ENCODE data around the gene ZGPAT.

ZGPAT gene

DNA sequence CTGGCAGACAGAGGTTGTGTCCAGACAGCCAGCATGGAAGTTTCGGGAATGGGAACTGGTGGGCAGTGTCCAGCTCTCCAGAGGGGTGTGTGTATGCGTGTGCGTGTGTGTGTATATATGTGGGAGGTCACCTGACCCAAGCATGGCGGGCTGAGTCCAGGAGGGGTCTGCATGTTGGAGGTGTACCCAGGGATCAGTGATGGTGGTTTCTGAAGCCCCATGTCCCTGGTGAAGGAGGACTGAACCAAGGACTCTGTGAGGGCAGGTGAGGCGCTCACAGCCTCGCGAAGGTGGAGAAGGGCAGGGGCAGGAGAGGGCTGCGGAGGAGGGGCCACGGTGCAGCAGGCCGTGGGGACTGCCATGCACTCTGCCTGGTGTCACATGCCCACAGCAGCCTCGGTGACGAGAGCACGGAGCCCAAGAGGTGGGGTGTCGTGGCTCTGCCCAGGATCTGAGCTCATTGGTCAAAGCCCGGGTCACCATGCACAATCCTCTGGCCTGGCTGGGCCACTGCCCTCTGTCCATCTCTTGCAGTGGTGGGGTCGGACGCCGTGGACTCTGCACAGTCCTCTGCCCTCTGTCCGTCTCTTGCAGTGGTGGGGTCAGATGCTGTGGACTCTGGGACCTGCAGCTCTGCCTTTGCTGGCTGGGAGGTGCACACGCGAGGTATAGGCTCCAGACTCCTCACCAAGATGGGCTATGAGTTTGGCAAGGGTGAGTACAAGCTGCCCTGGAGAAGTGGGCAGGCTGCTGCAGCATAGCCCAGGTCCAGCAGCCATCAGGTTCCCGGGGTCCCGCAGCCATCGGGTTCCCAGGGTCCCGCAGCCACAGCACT lies 26.5 kb downstream of the ZGPAT start:
- no peak for DNase-seq

DNA sequence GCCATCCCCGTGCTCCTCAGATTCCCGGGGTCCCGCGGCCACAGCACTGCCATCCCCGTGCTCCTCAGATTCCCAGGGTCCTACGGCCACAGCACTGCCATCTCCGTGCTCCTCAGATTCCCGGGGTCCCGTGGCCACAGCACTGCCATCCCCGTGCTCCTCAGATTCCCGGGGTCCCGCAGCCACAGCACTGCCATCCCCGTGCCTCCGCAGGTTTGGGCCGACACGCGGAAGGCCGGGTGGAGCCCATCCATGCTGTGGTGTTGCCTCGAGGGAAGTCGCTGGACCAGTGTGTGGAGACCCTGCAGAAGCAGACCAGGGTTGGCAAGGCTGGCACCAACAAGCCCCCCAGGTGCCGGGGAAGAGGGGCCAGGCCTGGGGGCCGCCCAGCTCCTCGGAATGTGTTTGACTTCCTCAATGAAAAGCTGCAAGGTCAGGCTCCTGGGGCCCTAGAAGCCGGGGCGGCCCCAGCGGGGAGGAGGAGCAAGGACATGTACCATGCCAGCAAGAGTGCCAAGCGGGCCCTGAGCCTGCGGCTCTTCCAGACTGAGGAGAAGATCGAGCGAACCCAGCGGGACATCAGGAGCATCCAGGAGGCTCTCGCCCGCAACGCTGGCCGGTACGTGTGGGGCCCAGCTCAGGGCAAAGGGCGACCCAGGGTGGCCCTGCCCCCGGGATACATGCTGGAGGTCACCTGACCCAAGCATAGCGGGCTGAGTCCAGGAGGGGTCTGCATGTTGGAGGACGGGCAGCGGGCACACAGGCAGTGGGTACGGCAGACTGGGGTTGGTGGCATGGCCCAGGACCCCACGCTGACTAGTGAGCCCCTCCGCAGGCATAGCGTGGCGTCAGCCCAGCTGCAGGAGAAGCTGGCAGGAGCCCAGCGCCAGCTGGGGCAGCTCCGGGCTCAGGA lies 27.4 kb downstream of the ZGPAT start:
- DNase-seq, result no peak

DNA sequence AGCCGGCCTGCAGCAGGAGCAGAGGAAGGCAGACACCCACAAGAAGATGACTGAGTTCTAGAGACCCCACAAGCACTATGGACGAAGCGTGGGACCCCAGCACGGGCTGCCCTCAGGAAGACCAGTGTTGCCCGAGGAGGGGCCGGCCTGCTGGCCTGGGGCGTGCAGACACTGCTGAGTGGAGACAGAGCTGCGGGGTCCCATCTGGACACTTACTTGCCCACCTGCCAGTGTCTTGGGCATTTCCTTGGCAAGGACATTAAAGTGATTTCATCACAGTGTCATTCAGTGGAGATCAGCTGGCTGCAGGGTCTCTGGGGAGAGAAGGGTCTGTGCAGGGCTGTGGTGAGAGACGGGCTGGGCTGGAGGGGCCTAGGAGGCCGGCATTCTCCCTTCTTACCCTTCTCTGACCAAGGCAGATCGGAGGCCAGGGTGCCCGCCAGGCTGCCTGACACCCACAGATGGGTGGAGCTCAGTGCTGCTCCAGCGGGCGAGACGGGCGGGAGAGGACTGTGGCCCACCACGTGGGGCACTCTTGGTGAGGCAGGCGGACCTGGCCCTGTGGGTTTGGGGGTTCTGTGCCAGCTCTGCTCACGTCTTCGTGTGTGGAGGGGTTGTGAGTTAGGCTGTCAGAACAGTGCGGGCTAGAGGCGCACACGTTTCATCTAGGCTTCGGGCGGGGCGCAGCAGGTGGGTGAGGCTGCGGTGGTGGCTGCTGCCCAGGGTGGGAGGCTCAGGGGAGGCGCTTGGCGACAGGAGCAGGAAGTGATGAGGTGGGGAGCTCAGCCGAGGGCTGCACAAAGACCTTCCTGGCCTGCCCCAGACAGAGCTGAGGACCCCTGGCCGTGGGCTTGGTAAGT lies 28.2 kb downstream of the ZGPAT start, which contains the start of gene LIME1:
Gene LIME1 (plus strand): TSS at position 806 of the 860 bp plus-strand sequence. CDS start 886 bp downstream, outside the sequence.
- no peak for DNase-seq

DNA sequence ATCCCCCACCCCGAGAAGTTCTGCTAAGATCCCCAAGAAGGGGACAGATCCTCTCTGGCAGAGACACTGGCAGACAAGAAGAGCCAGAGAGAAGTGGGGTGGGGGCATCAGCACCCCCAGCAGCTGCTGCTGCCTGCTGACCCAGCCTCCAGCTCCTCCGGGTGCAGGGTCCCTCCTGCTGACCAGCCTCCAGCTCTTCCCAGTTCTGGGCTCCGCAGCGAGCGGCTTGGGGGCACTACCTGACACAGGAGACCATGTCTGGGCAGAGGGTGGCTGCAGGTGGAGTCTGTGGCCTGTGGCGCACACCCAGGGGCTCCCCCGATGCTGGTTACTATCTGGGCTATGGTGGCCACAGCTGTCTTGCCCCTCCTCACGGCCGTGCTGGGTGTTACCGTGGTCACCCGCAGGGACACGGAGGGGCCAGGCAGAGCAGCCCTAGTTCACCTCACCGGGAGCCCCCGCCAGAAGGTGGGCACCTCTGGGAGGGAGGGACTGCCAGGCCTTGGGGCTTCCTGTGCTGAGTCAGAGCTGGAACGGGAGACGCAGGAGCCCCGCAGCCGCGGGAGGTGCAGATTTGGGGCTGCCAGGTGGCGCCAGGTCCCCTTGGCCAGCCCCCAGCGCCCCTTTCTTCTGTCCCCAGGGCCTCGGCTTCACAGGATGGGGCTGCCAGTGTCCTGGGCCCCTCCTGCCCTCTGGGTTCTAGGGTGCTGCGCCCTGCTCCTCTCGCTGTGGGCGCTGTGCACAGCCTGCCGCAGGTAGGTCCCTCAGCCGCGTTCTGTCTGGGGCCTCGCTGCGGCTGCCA lies 29.3 kb downstream of the ZGPAT start:
- no peak for DNase-seq

DNA sequence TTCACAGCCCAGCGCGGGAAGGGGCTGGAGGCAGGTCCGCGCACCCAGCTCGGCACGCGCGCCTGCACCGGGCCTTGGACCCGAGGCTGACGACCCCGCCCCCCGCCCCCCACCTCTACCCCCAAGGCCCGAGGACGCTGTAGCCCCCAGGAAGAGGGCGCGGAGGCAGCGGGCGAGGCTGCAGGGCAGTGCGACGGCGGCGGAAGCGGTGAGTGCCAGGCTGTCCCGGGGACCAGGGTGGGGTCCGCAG lies 29.8 kb downstream of the ZGPAT start:
- no peak for DNase-seq

DNA sequence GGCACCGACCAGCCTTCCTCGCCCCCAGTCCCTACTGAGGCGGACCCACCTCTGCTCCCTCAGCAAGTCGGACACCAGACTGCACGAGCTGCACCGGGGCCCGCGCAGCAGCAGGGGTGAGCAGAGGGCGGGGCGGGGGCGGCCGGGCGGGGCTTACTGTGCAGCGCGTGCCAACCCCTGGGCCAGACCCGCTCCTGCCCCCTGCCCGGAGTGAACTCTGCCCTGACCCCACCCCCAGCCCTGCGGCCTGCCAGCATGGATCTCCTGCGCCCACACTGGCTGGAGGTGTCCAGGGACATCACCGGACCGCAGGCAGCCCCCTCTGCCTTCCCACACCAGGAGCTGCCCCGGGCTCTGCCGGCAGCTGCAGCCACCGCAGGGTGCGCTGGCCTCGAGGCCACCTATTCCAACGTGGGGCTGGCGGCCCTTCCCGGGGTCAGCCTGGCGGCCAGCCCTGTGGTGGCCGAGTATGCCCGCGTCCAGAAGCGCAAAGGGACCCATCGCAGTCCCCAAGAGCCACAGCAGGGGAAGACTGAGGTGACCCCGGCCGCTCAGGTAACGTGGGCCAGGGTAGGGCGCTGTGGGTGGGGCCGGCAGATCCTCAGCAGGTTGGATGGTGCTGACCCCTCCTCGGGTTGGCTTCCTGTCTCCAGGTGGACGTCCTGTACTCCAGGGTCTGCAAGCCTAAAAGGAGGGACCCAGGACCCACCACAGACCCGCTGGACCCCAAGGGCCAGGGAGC lies 30.3 kb downstream of the ZGPAT start:
- DNase-seq, result no peak

DNA sequence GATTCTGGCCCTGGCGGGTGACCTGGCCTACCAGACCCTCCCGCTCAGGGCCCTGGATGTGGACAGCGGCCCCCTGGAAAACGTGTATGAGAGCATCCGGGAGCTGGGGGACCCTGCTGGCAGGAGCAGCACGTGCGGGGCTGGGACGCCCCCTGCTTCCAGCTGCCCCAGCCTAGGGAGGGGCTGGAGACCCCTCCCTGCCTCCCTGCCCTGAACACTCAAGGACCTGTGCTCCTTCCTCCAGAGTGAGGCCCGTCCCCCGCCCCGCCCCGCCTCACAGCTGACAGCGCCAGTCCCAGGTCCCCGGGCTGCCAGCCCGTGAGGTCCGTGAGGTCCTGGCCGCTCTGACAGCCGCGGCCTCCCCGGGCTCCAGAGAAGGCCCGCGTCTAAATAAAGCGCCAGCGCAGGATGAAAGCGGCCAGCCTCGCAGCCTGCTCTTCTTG lies 30.9 kb downstream of the ZGPAT start:
- DNase-seq, result no peak

DNA sequence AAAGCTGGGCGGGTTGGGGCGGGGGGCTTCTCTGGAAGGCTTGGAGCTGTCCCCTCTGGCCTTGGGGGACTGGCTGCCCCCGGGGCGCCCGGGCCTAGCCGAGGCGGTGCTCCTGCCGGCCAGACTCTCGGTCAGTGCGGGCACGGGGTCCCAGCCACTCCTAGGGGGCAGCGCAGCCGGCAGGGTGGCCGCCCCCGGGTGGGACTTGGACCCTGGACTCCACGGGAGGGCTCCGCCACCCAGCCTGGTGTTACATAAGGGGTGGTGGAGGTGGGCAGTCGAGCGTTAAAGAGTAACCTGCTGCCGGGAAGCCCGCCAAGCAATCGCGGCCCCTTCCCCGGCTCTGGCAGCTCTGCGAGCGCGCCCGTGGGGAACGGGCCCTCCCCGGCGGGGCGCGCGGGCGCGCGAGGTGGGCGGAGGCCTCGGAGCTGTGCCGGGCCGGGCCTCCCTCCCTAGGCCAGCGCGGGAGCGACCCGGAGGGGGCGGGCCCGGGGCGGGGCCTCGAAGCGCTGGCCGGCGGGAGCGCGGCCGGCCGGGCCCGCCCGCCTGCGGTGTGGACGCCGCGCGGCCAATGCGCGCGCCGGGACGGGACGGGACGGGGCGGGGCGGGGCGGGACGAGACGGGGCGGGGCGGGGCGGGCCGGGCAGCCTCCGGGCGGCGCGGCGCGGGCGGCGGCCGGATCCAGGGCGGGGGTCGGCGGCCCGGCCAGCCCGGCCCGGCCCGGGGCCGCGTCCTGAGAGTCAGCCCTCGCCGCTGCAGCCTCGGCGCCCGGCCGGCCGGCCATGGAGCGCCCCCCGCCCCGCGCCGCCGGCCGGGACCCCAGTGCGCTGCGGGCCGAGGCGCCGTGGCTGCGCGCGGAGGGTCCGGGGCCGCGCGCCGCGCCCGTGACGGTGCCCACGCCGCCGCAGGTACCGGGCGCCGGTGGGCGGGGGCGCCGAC lies 31.6 kb downstream of the ZGPAT start, which contains the start of gene SLC2A4RG:
Gene SLC2A4RG (plus strand): TSS at position 647 of the 940 bp plus-strand sequence. CDS start 137 bp downstream, at position 784.
- no peak for DNase-seq

DNA sequence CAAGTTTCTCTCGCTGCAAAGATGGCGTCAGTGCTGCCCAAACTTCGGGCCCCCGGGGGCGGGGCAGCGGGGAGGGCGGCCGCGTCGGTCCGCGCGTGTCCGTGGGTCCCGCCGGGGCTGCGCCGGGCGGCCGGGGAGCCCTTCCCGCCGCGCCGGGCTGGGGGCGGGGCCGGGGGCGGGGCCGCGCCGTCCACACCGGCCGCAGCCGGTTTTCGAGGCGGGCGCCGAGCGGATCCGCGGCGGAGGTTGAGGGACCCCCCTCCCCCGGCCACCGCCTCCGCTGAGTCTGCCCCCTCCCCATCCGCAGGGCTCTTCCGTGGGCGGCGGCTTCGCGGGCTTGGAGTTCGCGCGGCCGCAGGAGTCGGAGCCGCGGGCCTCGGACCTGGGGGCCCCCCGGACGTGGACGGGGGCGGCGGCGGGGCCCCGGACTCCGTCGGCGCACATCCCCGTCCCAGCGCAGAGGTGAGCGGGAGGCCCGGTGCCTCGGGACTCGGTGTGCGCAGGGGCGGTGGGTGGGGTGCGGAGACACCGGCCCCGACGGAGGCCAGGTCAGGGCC lies 32.3 kb downstream of the ZGPAT start:
- DNase-seq, result no peak

DNA sequence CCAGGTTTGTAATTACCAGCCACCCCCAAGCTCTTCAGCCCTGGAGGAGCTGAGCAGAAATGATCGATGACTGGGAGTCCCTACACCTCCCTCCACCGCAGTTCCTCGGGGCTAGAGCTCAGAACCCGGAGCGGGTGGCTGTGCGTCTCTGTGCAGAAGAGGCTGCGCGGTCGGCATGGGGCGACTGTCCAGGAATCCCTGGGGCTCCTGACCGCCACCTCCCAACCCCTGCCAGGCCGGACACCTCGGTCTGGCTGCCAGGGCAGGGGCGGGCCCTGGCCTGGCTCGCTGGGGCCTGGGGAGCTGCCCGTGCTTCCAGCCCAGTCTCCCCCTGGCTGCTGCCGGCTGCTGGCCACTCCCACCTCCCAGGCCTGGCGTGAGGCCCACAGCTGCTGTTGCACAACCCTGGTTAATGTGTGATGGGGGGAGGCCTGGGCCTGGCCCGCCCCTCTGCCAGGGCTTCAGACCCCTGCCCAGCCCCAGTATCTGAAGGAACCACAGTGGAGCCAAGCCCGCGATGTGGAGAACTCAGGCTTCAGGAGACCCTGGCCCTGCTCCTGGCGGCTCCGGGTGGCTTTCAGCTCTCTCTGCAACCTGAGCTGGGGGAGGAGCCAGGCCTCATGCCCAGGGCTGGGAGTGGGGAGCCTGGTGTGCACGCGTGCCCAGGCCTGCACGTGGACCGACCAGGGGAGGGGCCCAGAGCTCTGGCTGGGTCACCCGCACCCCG lies 33.0 kb downstream of the ZGPAT start:
- DNase-seq, result peak; percentile 54

DNA sequence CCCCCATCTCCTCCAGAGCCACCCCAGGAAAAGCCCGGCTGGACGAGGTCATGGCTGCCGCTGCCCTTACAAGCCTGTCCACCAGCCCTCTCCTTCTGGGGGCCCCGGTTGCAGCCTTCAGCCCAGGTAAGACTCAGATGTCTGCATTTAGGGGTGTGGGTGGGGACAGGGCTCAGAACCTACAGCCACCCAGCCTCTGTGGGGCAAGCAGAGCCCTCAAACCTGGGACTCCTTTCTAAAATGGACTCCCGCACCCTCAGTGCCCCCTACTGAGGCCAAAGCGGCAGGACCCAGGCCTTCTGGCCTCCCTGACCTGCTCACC lies 33.5 kb downstream of the ZGPAT start:
- no peak for DNase-seq

DNA sequence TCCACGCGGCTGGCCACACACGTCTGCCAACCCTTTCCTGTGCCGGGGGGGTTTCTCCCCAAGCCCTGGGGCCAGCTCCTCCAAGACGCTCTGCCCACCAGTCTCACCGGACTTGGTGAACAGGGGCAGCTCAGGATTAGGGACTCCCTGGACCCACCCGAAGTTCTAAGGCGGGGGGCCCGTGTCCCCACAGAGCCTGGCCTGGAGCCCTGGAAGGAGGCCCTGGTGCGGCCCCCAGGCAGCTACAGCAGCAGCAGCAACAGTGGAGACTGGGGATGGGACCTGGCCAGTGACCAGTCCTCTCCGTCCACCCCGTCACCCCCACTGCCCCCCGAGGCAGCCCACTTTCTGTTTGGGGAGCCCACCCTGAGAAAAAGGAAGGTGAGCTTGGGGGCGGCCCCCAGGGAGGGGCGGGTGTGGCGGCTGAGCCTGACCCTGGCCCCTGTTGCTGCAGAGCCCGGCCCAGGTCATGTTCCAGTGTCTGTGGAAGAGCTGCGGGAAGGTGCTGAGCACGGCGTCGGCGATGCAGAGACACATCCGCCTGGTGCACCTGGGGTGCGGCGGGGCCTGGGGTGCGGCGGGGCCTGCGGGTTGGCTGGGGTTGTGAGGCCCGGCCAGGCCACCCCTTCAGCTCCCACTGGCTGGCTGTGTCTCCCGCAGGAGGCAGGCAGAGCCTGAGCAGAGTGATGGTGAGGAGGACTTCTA lies 34.0 kb downstream of the ZGPAT start:
- no peak for DNase-seq

DNA sequence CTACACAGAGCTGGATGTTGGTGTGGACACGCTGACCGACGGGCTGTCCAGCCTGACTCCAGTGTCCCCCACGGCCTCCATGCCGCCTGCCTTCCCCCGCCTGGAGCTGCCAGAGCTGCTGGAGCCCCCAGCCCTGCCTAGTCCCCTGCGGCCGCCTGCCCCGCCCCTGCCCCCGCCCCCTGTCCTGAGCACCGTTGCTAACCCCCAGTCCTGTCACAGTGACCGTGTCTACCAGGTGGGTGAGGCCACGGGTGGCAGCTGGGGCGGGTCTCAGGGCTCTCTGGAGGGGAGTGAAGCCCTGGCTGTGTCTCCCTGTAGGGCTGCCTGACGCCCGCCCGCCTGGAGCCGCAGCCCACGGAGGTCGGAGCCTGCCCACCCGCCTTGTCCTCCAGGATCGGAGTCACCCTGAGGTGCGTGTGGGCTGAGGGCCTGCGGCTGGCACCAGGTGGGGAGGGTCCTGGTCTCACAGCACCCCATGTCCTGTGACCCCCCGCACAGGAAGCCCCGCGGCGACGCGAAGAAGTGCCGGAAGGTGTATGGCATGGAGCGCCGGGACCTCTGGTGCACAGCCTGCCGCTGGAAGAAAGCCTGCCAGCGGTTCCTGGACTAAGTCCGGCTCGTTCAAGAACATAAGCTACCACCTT lies 34.7 kb downstream of the ZGPAT start:
- no peak for DNase-seq

DNA sequence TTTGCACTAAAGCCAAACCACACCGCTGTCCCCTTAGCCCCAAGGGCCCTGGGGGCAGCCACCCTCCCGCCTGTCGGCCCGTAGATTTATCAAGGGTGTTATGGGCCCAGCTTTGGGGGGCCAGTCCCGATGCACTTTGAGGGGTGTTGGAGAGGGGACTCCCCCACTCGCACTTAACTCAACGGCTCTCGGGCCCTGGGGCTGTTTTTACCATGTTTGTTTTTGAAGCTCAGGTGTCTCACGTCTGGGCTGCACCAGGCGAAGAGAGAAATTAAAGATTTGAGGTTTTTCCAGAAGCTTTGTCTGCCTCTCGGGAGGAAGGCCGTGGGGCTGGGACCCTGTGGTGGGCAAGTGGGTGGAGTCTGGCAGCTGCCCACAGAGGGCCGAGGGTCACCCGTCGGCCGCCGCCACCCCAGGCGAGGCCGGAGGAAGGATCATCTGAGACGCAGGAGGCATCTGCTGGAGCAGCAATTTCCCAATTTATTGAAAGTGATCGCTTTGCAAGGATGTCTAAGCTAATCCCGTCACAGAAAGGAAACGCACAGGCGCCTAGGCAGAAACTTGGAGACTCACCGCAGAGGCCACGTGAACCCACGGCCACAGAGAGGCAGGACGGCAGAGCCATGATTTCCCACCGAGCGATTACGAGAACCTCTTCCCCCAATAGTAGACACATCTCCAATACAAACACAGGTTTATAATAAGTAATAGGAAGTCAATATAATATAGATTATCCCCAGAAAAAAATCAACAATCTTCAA lies 35.6 kb downstream of the ZGPAT start:
- DNase-seq, result no peak

DNA sequence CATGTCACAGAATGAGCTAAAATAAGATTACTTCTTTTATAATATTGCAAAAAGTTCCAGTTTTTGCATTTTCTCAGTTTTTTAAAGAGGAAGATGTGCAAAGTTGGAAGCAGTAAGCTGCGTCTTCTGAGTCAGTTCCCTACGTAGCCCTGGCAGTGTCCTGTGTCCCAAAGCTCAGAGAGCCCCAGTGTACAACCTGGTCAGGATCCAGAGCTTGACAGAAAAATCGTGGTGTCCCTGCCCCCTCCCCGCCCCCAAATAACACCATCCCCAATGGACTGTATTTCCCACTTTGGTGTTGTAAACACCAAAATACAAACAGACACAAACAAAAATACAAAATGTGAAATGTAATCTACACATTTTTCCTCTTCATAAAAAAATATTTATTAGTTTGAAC lies 36.3 kb downstream of the ZGPAT start:
- no peak for DNase-seq

DNA sequence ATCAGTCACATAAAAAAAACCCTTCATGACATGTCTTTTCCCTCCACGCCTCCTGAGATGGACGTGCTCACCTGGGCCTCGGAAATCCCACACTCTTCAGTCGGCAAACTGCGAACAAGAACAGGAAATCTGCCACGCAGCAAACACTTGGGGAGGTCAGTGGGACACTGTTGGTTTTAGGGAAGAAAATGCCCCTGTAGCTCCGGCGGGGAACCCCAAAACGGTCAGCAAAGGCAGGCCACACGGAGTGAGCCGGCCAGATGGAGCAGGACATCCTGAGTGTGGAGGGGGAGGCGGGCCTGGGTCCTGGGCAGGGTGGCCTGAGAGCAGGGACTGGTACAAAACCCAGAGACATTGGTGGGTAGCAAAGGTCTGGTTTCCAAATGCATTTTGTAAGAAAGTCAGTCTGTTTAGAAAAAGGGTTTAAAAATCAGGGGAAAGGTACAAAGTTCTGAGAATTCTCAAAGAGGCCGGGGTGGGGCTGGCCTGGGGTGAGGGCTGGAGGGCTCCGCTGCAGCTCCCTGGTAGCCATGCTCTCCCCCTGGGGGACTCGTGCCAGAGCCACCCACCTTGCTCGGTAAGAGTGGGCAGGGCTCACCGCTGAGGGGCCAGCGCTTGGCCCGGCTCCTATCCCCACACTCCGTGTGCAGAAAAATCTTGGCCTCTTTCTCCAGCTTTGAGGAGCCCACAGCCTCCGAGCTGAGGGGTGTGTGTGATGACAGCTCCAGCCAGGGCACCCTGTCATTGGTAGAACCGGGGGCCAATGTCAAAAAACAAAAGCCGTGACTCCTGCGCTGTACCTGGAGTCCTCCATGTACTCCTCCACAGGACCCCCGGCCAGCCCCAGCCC lies 37.0 kb downstream of the ZGPAT start:
- DNase-seq, result no peak

Measured in NCI-H2107 (cell line).